Ovary (tissue), 3 donors: ENCODE results near the gene EEF2KMT.
"Not testable (repeated sequence)": the region's sequence is repeated elsewhere in the genome, so short reads cannot be mapped to it uniquely, and the experiment has no call there.

ENCODE experiments used
- EP300 ChIP-seq: sonication (generic); formaldehyde crosslinking; IDR thresholded peaks from one replicate; pipeline ENCODE4 v1.6.1; 2017; ENCODE audit warnings: antibody characterized with exemption
- POLR2A ChIP-seq: fragments of 450-650 bp; IDR thresholded peaks from one replicate; pipeline ENCODE4 v1.6.1; 2017; ENCODE audit warnings: antibody characterized with exemption, mild to moderate bottlenecking, moderate library complexity
- TF ChIP-seq, protein P1 (sequence below), 3 donors: fragments of 450-650 bp in 2 of 3; fragments of 200-600 bp in 1 of 3; IDR thresholded peaks; one replicate each; pipeline versions ENCODE4 v1.5.1 to v1.8.0; 2016 to 2022; ENCODE audit warnings: antibody characterized with exemption in 3 of 3, mild to moderate bottlenecking in 1 of 3
- donor health status: DM: no; HTN: no; CAD: no.

GRCh38 chr16:5093746-5094145 is 3.8 kb downstream of the EEF2KMT start:
- TF ChIP-seq, protein P1, sequence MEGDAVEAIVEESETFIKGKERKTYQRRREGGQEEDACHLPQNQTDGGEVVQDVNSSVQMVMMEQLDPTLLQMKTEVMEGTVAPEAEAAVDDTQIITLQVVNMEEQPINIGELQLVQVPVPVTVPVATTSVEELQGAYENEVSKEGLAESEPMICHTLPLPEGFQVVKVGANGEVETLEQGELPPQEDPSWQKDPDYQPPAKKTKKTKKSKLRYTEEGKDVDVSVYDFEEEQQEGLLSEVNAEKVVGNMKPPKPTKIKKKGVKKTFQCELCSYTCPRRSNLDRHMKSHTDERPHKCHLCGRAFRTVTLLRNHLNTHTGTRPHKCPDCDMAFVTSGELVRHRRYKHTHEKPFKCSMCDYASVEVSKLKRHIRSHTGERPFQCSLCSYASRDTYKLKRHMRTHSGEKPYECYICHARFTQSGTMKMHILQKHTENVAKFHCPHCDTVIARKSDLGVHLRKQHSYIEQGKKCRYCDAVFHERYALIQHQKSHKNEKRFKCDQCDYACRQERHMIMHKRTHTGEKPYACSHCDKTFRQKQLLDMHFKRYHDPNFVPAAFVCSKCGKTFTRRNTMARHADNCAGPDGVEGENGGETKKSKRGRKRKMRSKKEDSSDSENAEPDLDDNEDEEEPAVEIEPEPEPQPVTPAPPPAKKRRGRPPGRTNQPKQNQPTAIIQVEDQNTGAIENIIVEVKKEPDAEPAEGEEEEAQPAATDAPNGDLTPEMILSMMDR (IDR thresholded peaks at IDR 0.05) = not testable (repeated sequence)
- TF ChIP-seq POLR2A, EP300: not testable (repeated sequence)
